Measurements from ENCODE around the gene GNAS.

DNA sequence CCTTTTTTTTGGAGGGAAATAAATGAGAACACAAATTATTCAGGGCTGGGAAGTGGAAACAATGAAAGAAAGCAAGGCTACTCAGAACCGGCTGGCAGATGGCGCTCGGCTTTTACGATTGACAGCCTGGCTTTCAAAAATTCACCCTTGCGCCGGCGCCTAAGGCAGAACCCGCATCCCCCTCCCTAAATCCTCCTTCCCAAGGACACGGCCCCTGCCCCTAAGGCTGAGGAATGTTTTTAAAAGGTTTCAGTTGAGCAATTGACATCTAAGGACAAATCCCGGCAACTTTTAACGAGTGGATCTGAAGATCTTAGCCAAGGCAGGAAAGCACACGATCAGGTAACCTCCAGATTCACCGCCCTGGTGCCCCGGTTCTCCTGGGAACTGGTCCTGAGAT, 16.3 kb downstream of the GNAS start:
- TF ChIP-seq CTCF (IDR thresholded peaks at IDR 0.05; ENCODE audit: low read depth, low read length) = peak; percentile 90
- no peak for TF ChIP-seq EZH2phosphoT487 (IDR thresholded peaks at IDR 0.05; ENCODE audit: low read depth)
